Thyroid gland (tissue), 4 donors: ENCODE data around the gene TET1.
"Not testable (repeated sequence)": the region's sequence is repeated elsewhere in the genome, so short reads cannot be mapped to it uniquely, and the experiment has no call there.

ENCODE experiments used
- CTCF ChIP-seq, 6 experiments: fragments of 200-600 bp in 3 of 6; fragments of 450-650 bp in 3 of 6; sonication (generic) in 3 of 6; IDR thresholded peaks; one replicate each; pipeline ENCODE4 v1.5.1; 2016 to 2019; ENCODE audit warnings: antibody characterized with exemption in 6 of 6, mild to moderate bottlenecking in 2 of 6, inconsistent platforms in 1 of 6, moderate library complexity in 1 of 6
- POLR2A ChIP-seq, 2 donors: fragments of 450-650 bp; IDR thresholded peaks; one replicate each; pipeline ENCODE4 v1.6.1; 2017; ENCODE audit warnings: antibody characterized with exemption in 2 of 2, mild to moderate bottlenecking in 2 of 2, moderate library complexity in 1 of 2

- TF ChIP-seq CTCF, POLR2A (IDR thresholded peaks at IDR 0.05): not testable (repeated sequence)
These were observed 57.6 kb downstream of the TET1 start for GRCh38 chr10:68617691-68618090.
